NB4 (cell line): Measurements from ENCODE around the gene AGA.

Experiments
- DNase-seq: peaks from one replicate; pipeline ENCODE4 v3.0.0; 2010; ENCODE audit warnings: low read depth
- H3K4me3 ChIP-seq: one replicate; pipeline ENCODE4 v1.5.1; 2011; ENCODE audit warnings: mild to moderate bottlenecking, low read depth, low read length, moderate library complexity
- CTCF ChIP-seq: IDR thresholded peaks from one replicate; pipeline ENCODE4 v1.5.1; 2012; ENCODE audit warnings: low read depth, low read length
- MYC ChIP-seq: IDR thresholded peaks from 2 replicates; pipeline ENCODE4 v1.6.1; 2011; ENCODE audit warnings: low read depth, low read length
- POLR2A ChIP-seq: IDR thresholded peaks from 2 replicates; pipeline ENCODE4 v1.6.1; 2011; ENCODE audit warnings: mild to moderate bottlenecking; ENCODE audit not compliant: insufficient read length; ENCODE audit errors: extremely low read depth
- TF ChIP-seq, protein P1 (sequence below): IDR thresholded peaks from 2 replicates; pipeline ENCODE4 v1.6.1; 2011; ENCODE audit warnings: low read depth, low read length

AGA gene

GRCh38 chr4:177405508-177405907, 36.7 kb downstream of the AGA start:
- no peak for TF ChIP-seq CTCF
- TF ChIP-seq MYC, result no peak
- TF ChIP-seq POLR2A, result no peak
- TF ChIP-seq, protein P1, sequence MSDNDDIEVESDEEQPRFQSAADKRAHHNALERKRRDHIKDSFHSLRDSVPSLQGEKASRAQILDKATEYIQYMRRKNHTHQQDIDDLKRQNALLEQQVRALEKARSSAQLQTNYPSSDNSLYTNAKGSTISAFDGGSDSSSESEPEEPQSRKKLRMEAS, result no peak
- no peak for DNase-seq
- no peak overlapping the region for H3K4me3 ChIP-seq

DNA sequence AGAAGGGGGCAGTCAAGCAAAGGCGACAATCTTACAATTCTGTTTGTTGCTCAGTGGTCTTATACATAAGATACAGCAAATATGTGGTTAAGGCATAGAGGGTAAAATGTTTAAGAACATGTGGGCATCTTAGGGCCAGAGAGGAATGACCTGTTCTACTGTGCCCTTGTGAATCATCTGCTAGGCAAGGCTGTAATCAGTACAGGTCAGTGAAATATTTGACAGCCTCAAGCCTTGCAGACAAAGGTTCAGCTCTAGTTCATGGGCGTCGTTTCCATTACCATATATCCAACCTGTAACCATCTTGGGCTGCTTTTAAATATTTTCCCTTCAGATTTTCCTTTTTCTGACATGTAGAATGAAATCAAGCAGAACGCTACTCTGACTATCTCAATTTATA, 37.3 kb downstream of the AGA start:
- no peak overlapping the region for H3K4me3 ChIP-seq
- TF ChIP-seq MYC (no peak), POLR2A (no peak), CTCF (no peak)
- TF ChIP-seq, protein P1, result no peak
- DNase-seq, result no peak

DNA sequence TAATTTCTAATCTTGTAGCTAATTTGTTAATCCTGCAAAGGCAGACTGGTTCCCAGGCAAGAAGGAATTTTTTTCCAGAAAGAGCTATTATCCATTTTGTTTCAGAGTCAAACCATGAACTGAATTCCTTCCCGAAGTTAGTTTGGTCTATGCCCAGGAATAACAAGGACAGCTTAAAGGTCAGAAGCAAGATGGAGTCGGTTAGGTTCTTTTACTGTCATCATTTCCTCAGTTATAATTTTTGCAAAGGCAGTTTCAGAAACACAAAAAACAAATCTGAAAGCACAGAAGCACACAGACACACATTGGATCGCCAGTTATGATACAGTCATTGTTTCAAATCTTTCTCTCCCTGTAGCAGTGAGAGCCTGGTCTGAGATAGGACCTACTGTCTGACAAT, 37.9 kb downstream of the AGA start:
- TF ChIP-seq POLR2A (no peak), MYC (no peak), CTCF (no peak)
- TF ChIP-seq, protein P1, result no peak
- no peak overlapping the region for H3K4me3 ChIP-seq
- DNase-seq, result no peak

GRCh38 chr4:177403746-177404145, 38.5 kb downstream of the AGA start:
- TF ChIP-seq, protein P1, result no peak
- TF ChIP-seq MYC, result no peak
- no peak for TF ChIP-seq CTCF
- TF ChIP-seq POLR2A, result no peak

GRCh38 chr4:177401658-177402273, 40.5 kb downstream of the AGA start:
- no peak overlapping the region for H3K4me3 ChIP-seq
- no peak for DNase-seq
- TF ChIP-seq, protein P1, result no peak
- TF ChIP-seq MYC, result no peak
- TF ChIP-seq CTCF, result no peak
- no peak for TF ChIP-seq POLR2A

More at GRCh38 chr4:177403746-177404145, 38.5 kb downstream of the AGA start:
- H3K4me3 ChIP-seq, result no peak overlapping the region
- DNase-seq, result no peak

GRCh38 chr4:177400030-177400429, 42.2 kb downstream of the AGA start:
- no peak for DNase-seq
- TF ChIP-seq POLR2A (no peak), MYC (no peak), CTCF (no peak)
- TF ChIP-seq, protein P1, result no peak
- no peak overlapping the region for H3K4me3 ChIP-seq
